Middle frontal gyrus (tissue), 1 donor: ENCODE data around the gene OR5F1.

Source experiments
- DNase-seq: peaks from one replicate; pipeline ENCODE4 v3.0.0-alpha.2; 2015; ENCODE audit warnings: low spot score; ENCODE audit errors: extremely low spot score

Gene OR5F1

DNA sequence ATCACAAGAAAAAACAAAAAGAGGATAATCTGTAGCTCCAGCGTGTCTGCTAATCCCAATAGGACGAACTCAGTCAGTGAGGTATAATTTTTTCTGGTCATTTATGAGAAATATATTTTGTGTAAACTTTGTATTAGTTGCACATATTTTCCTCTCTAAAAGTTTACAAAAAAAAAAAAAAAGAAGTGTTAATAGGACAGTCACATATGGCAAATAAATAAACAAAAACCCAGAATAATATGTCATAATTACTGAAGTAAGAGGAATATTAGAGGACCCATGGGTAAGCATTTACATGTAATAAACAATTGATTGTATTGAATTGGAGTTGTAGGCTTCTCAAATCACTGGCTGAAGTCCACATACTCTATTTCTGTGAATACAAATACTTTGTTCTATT, at the start of gene OR5F1:
TSS of gene OR5F1 (minus strand) at position 101 of the 400 bp plus-strand sequence. CDS start at position 101, 0 bp downstream.
- no peak for DNase-seq

DNA sequence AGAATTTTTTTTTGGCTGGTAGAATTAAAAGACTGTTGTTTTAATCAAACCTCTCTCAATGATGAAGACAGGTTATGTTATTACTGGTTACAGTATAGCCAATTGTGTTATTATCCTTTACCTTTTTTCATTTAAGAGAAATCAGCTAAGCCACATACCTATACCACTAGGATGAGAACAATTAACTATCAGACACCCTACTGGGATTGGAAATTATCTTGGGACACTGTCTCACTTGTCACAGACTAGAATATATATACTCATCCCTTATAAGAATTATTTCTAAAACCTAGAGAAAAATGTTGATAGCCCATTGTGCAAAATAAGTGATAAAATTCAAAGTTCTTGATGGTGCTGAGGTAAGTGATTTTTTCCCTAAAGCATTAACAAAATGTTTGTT, 32.9 kb upstream of the OR5F1 start, which contains the start of gene OR5AS1:
TSS of gene OR5AS1 (plus strand) at position 301 of the 400 bp plus-strand sequence. CDS start 2,765 bp downstream, outside the sequence.
- DNase-seq: no peak

DNA sequence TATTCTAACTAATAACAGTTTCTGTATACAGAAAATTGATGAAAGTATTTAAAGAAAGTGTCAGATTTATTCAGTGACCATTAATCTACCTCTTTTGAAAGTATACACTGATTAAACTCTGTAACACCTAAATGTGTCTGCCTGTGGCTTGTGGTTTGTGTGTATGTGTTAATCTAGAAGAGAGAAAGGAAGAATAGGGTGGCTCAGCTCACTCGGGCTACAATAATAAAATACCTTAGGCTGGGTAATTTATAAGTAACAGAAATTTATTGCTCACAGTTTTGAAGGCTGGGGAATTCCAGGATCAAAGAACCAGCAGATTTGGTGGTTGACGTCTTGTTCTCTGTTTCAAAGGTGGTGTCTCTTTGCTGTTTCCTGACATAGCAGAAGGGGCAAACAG, 19.4 kb upstream of the OR5F1 start:
- DNase-seq: no peak

DNA sequence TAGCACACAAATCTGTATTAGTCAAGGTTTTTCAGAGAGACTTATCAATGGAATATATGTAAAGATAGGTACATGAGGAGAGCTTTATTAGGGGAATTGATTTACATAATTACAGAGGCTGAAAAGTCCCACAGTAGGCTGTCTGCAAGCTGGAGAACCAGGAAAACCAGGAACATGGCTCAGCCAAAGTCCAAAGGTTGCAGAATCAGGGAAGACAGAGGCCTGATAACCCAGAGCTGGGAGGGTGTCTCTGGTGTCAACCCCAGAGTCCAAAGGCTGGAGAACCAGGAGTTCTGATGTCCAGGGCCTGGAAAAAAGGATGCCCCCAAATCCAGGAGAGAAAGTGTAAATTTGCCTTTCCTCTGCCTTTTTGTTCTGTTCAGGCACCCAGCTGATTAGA, 16.3 kb upstream of the OR5F1 start:
- no peak for DNase-seq

DNA sequence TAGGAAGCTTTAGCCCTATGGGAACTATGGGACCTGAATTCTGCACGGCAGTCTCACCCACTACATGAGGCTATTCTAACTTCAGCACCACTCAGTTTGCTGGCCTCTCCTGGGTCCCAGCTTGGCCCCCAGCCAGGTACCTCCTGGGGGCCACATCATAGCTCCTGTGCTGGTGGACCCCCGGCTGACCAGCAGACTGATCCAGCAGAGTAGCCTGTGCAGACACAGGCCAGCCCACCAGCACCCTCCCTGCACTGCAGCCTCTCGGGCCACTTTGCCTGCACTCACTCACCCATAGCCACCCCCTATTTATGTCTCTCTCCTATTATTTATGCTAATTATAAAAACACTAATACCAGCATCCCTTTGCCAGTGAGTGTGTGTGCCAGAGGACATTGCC, 23.5 kb downstream of the OR5F1 start:
- no peak for DNase-seq

DNA sequence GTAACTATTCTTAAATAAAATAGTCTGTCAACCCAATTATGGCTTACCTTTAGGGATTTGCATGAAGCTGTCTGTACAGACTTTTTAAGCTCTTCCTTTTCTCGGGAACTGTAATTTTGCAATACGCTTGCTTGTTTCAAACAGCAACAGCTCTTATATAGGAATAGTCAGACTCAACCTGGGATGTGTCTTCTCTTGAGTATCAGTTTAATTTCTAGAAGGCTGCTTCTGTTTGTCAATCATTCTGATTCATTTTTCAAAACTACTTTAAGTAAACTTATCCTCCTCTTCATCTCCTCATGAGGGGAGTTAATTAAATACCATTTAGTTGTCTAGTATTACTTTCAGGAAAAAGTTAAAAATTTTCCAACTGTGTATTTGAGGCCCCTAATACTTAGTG, 24.6 kb downstream of the OR5F1 start, which contains the start of gene OR10AG1:
TSS of gene OR10AG1 (minus strand) at position 101 of the 400 bp plus-strand sequence. CDS start at position 63, 38 bp downstream.
- no peak for DNase-seq

DNA sequence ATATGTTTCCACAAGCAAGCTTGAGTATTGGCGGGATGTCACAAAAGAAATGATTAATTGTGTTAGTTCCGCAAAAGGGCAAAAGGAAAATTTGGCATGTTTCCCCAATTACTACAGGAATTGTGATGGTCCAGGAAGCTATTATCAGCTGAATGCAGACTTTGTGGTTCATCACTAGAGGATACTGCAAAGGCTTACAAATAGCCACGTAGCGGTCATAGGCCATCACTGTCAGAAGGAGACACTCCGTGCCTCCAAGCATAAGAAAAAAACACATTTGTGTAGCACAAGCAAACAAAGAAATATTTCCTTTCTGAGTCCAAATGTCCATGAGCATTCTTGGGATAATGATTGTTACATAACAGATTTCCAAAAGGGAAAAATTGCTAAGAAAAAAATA, 26.5 kb downstream of the OR5F1 start:
- DNase-seq: no peak

DNA sequence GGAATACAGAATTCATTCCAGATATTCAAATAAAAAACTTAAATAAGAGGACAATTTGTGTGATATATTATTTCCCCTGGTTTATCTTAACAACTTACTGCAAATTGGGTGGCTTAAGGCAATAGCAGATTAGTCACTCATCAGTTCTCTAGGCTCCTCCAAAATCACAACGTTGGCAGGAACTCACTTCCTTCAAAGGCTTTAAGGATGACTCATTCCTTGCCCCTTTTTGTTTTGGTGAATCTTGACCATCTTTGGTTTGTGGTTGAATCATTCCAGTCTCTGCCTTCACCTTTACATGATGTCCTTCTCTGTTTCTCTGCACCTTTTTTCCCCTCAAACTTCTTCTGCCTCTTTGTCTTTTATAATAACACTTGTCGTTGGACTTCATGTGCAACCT, 28.0 kb downstream of the OR5F1 start:
- no peak for DNase-seq

DNA sequence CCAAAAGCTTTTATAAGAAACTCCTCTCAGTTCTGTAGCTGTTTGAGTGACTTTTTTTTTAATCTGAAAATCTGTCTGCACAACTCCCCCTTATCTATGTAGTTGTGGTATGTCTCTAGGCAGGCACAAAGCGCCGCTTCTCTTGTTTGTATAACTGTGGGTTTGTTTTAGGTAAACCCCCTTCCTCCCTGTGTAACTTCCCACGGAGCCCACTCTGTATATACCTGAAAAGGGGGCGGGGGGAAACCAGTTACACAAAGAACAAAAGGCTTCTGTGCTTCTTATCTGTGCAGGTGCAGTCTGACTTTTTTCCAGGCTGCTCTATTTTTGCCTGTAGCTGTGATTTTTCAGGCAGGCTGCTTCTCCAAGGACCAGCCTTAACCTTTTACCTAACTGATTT, 37.9 kb downstream of the OR5F1 start:
- no peak for DNase-seq

DNA sequence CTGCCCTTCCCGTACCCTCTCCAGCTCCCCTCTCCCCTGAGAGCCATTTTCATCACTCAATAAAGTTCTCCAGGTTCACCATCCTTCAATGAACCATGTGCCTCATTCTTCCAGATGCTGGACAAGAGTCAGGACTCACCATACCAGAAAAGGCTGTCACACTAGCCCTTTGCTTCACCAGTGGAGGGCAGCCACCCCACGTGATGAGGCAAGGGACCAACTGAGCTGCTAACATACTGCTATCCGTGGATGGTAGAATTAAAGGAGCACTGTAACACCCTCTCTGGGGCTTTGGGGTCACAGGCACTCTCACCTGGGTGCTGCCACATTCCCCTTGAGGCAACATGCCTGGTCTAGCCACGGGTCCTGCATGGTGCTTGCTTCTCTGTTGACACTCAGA, 45.1 kb downstream of the OR5F1 start:
- DNase-seq: no peak
